Measurements from ENCODE around the gene CLCN6.

The CLCN6 gene

GRCh38 chr1:11797525-11798216 lies 8.3 kb upstream of the CLCN6 start:
- no peak overlapping the region for H3K4me3 ChIP-seq (ENCODE audit: low read depth, low read length)
- DNase-seq (ENCODE audit: low read depth, low spot score): no peak
- POLR2A ChIA-PET: interaction anchor here (0.9 kb wide), 1 partner anchor 10 kb away, joined by 3 read pairs; no protein-coding TSS in a partner anchor
- CTCF ChIA-PET: interaction anchor here (0.8 to 2.9 kb wide), 3 partner anchors 9 to 11 kb away, joined by 3 to 8 read pairs (median 7); no protein-coding TSS in a partner anchor
- TF ChIP-seq CTCF (IDR thresholded peaks at IDR 0.05; ENCODE audit: insufficient read depth, low read length, missing control alignments): no peak

GRCh38 chr1:11799099-11799498 lies 6.9 kb upstream of the CLCN6 start:
- no peak for TF ChIP-seq CTCF (IDR thresholded peaks at IDR 0.05; ENCODE audit: insufficient read depth, low read length, missing control alignments)
- POLR2A ChIA-PET: no interaction called here
- no peak overlapping the region for H3K4me3 ChIP-seq (ENCODE audit: low read depth, low read length)
- no peak for DNase-seq (ENCODE audit: low read depth, low spot score)
- CTCF ChIA-PET: no interaction called here

GRCh38 chr1:11799896-11800295 lies 6.1 kb upstream of the CLCN6 start:
- CTCF ChIA-PET: no interaction called here
- no peak for DNase-seq (ENCODE audit: low read depth, low spot score)
- no peak for TF ChIP-seq CTCF (IDR thresholded peaks at IDR 0.05; ENCODE audit: insufficient read depth, low read length, missing control alignments)
- H3K4me3 ChIP-seq (ENCODE audit: low read depth, low read length): no peak overlapping the region
- POLR2A ChIA-PET: no interaction called here

GRCh38 chr1:11800391-11800755 lies 5.6 kb upstream of the CLCN6 start:
- H3K4me3 ChIP-seq (ENCODE audit: low read depth, low read length): no peak overlapping the region
- DNase-seq (ENCODE audit: low read depth, low spot score): no peak
- ChIA-PET POLR2A (no interaction called here), CTCF (no interaction called here)
- TF ChIP-seq CTCF (IDR thresholded peaks at IDR 0.05; ENCODE audit: insufficient read depth, low read length, missing control alignments): no peak

- ChIA-PET POLR2A (no interaction called here), CTCF (interaction anchor here (1.3 to 3.1 kb wide), 2 partner anchors 16 to 19 kb away, joined by 3 to 18 read pairs; no protein-coding TSS in a partner anchor)
- DNase-seq (ENCODE audit: low read depth, low spot score): no peak
- TF ChIP-seq CTCF (IDR thresholded peaks at IDR 0.05; ENCODE audit: insufficient read depth, low read length, missing control alignments): no peak
- no peak overlapping the region for H3K4me3 ChIP-seq (ENCODE audit: low read depth, low read length)
Observed at GRCh38 chr1:11800756-11801433, 5.1 kb upstream of the CLCN6 start.

- H3K4me3 ChIP-seq (ENCODE audit: low read depth, low read length): peak overlapping the region; percentile 72
- ChIA-PET POLR2A (interaction anchor here (1.2 to 2.1 kb wide), 3 partner anchors 12 to 106 kb away, joined by 3 to 17 read pairs (median 9); no protein-coding TSS in a partner anchor), CTCF (interaction anchor here (3.1 kb wide), 1 partner anchor 18 kb away, joined by 18 read pairs; no protein-coding TSS in a partner anchor)
- DNase-seq (ENCODE audit: low read depth, low spot score): no peak
- TF ChIP-seq CTCF (IDR thresholded peaks at IDR 0.05; ENCODE audit: insufficient read depth, low read length, missing control alignments): no peak
Observed at GRCh38 chr1:11802616-11802972, 3.4 kb upstream of the CLCN6 start.

All from AG04449 (cell line).